ENCODE data around the gene TIMM22. TPM values are rescaled to one million over a fixed set of nuclear protein-coding genes. Genes with fewer than 3 reads are reported as not detected.
"Not testable (repeated sequence)": the region's sequence is repeated elsewhere in the genome, so short reads cannot be mapped to it uniquely, and the experiment has no call there.

The TIMM22 gene
- 17.7 and 18.1 TPM in 2 replicates for polyA plus RNA-seq (2011; rRNA removed)
- polyA minus RNA-seq (2011; rRNA and poly(A)+ RNA removed) = 13.9 and 15.9 TPM in 2 replicates

GRCh38 chr17:996554-997344 lies at the start of gene TIMM22:
TSS of gene TIMM22 (plus strand) at chr17:997129. CDS start at chr17:997143, 14 bp downstream.
- POLR2A ChIA-PET = interaction anchor here (0.5 to 1.7 kb wide), 9 partner anchors 16 to 687 kb away, joined by 3 to 9 read pairs (median 3); partner anchors contain the start of genes NXN and VPS53
- TF ChIP-seq CTCF (IDR thresholded peaks at IDR 0.05; ENCODE audit: low read depth, low read length) = peak; percentile 85

GRCh38 chr17:948284-948852 lies 48.6 kb upstream of the TIMM22 start:
- Histone ChIP-seq H3K9me3 (ENCODE audit: control insufficient read depth, insufficient read depth, low read length) (peaks cover 11% of the 10 kb centered on the region; the same call in 1 of the 2 replicates), H3K27me3 (ENCODE audit: control insufficient read depth, insufficient read depth, low read length) (no peaks in the 10 kb centered on the region), H3K4me3 (ENCODE audit: low read depth, low read length) (no peak overlapping the region), H3K27ac (ENCODE audit: low read depth, low read length) (no peak overlapping the region)
- ChIA-PET CTCF (no interaction called here), POLR2A (interaction anchor here (0.6 kb wide), 1 partner anchor 19 kb away, joined by 3 read pairs; no protein-coding TSS in a partner anchor)
- DNase-seq (ENCODE audit: low read depth, low spot score) = no peak
- TF ChIP-seq CTCF (IDR thresholded peaks at IDR 0.05; ENCODE audit: low read depth, low read length) = no peak

More at GRCh38 chr17:996554-997344, at the start of gene TIMM22:
- H3K9me3 ChIP-seq (ENCODE audit: control insufficient read depth, insufficient read depth, low read length) = peaks cover 4% of the 10 kb centered on the region; the same call in 1 of the 2 replicates
- DNase-seq (ENCODE audit: low read depth, low spot score) = peak; percentile 94
- no peaks in the 10 kb centered on the region for H3K27me3 ChIP-seq (ENCODE audit: control insufficient read depth, insufficient read depth, low read length)
- H3K27ac ChIP-seq (ENCODE audit: low read depth, low read length) = peak within 1 kb of the TSS; percentile 91
- CTCF ChIA-PET = interaction anchor here (0.6 to 10.3 kb wide), 21 partner anchors 14 to 834 kb away, joined by 3 to 141 read pairs (median 4); partner anchors contain the start of genes GLOD4, MRM3 and NXN
- peak within 1 kb of the TSS; percentile 100 for H3K4me3 ChIP-seq (ENCODE audit: low read depth, low read length)

- no peak for TF ChIP-seq CTCF (IDR thresholded peaks at IDR 0.05; ENCODE audit: low read depth, low read length)
- Histone ChIP-seq H3K27me3 (ENCODE audit: control insufficient read depth, insufficient read depth, low read length) (no peaks in the 10 kb centered on the region), H3K27ac (ENCODE audit: low read depth, low read length) (no peak overlapping the region), H3K4me3 (ENCODE audit: low read depth, low read length) (no peak overlapping the region), H3K9me3 (ENCODE audit: control insufficient read depth, insufficient read depth, low read length) (peaks cover 11% of the 10 kb centered on the region; the same call in 1 of the 2 replicates)
- DNase-seq (ENCODE audit: low read depth, low spot score) = no peak
- POLR2A ChIA-PET = interaction anchor here (0.8 kb wide), 1 partner anchor 21 kb away, joined by 3 read pairs; no protein-coding TSS in a partner anchor
- CTCF ChIA-PET = no interaction called here
These were observed 47.2 kb upstream of the TIMM22 start for GRCh38 chr17:949623-950303.

GRCh38 chr17:951325-952132 lies 45.4 kb upstream of the TIMM22 start:
- peak overlapping the region; percentile 29 for H3K4me3 ChIP-seq (ENCODE audit: low read depth, low read length)
- no peaks in the 10 kb centered on the region for H3K27me3 ChIP-seq (ENCODE audit: control insufficient read depth, insufficient read depth, low read length)
- peaks cover 10% of the 10 kb centered on the region; the same call in 1 of the 2 replicates for H3K9me3 ChIP-seq (ENCODE audit: control insufficient read depth, insufficient read depth, low read length)
- POLR2A ChIA-PET = interaction anchor here (0.6 to 1.6 kb wide), 11 partner anchors 16 to 170 kb away, joined by 3 to 29 read pairs (median 4); partner anchors contain the start of genes GLOD4, MRM3 and NXN
- H3K27ac ChIP-seq (ENCODE audit: low read depth, low read length) = peak overlapping the region; percentile 98
- DNase-seq (ENCODE audit: low read depth, low spot score) = peak; percentile 73
- CTCF ChIA-PET = interaction anchor here (0.7 to 1.0 kb wide), 3 partner anchors 30 to 188 kb away, joined by 3 read pairs; no protein-coding TSS in a partner anchor
- TF ChIP-seq CTCF (IDR thresholded peaks at IDR 0.05; ENCODE audit: low read depth, low read length) = 0 out of 2 replicates have a peak, but pooled peaks have one; percentile 8

GRCh38 chr17:952592-952991 lies 44.3 kb upstream of the TIMM22 start:
- H3K4me3 ChIP-seq (ENCODE audit: low read depth, low read length); H3K27ac ChIP-seq (ENCODE audit: low read depth, low read length); H3K9me3 ChIP-seq (ENCODE audit: control insufficient read depth, insufficient read depth, low read length); H3K27me3 ChIP-seq (ENCODE audit: control insufficient read depth, insufficient read depth, low read length); DNase-seq (ENCODE audit: low read depth, low spot score); CTCF ChIA-PET: not testable (repeated sequence)
- POLR2A ChIA-PET = interaction anchor here (1.2 kb wide), 1 partner anchor 15 kb away, joined by 3 read pairs; no protein-coding TSS in a partner anchor
